ENCODE measurements around the gene IGF2BP2. TPM values are rescaled to one million over a fixed set of nuclear protein-coding genes. Genes with fewer than 3 reads are reported as not detected.
"Not testable (repeated sequence)": the region's sequence is repeated elsewhere in the genome, so short reads cannot be mapped to it uniquely, and the experiment has no call there.

The IGF2BP2 gene
- total RNA-seq, 2 donors from 2014 or later, result 4.1 to 4.2 TPM

DNA sequence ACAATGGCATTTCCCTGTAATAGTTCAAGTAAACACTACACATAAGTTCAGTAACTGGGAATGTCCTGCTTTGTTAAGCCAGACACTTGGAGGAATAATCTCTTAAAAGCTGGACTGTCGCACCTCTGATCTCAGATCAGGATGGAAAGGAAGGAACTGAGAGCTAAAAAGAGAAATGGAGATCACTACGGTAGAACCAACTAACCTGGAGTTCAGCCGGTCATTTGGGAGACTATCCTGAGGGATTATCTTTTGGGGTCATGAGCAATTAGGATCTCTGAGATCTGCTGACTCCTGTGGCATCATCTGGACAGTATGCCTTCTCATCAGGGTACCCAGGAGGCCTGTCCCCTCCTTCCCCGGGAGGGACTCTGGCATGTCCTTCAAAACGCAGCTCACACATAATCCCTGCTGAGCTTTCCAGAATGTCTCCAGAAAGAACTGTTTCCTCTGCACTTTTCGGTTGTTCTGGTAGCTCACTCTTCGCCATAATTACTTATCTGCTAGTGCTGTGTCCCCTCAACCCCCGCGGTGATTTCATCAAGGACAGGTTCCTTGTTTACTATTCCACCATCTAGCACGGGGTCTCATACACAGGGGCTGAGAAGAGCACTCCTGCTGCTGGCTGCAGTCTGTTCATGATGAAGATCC is 123.1 kb downstream of the IGF2BP2 start:
- intact Hi-C loops (cut with DNase I), result no loop called here
- no peak for DNase-seq (ENCODE audit: low spot score)

DNA sequence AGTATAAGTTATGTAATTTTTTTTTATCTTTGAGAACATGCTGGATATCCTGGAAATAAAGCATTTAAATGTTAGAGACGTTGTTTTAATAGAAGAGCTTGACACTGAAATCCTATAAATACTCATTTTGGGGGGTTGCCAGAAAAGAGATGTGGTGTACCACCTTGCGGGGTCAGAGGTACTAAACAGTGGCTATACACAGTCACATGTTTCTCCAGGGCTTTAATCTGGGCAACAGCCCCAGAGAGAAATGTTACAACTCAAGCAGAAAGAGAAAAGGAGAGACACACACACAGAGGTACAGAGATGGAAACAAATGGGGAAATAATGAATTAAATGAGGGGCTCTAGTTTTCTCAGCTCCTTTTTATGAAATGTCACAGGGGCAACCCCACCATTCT is 124.9 kb downstream of the IGF2BP2 start:
- intact Hi-C loops (cut with DNase I), result no loop called here
- DNase-seq (ENCODE audit: low spot score), result no peak

DNA sequence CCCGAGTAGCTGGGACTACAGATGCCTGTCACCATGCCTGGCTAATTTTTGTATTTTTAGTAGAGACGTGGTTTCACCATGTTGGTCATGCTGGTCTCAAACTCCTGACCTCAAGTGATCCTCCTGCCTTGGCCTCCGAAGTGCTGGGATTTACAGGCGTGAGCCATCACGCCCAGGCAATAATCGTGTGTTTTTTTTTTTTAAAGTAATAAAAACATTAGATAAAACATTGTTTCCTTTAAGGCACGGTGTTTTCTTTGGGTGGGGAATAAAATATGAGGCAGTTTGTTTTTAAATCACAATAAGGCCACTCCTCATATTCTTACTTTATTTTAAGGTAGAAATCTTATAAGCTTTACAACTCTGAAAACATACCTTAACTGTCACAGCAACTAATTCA is 127.6 kb downstream of the IGF2BP2 start:
- DNase-seq (ENCODE audit: low spot score); intact Hi-C loops (cut with DNase I): not testable (repeated sequence)

DNA sequence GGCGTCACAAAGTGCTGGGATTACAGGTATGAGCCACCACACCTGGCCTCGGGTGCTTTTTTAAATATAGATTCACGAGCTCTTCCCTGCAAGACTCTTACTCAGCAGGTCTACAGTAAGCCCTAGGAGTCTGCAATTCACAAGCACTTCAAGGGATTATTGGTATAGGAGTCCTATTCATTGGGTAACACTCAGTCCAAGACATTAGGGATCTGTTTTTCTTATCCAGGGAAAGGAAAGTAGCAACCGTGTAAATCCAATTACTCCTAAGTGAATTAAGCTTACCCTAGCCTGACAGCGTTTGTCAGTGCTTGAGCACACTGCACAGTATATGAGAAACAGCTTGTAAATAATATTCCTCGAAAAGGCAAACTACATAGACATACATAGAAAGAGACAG is 128.8 kb downstream of the IGF2BP2 start:
- intact Hi-C loops (cut with DNase I), result no loop called here
- DNase-seq (ENCODE audit: low spot score), result no peak

DNA sequence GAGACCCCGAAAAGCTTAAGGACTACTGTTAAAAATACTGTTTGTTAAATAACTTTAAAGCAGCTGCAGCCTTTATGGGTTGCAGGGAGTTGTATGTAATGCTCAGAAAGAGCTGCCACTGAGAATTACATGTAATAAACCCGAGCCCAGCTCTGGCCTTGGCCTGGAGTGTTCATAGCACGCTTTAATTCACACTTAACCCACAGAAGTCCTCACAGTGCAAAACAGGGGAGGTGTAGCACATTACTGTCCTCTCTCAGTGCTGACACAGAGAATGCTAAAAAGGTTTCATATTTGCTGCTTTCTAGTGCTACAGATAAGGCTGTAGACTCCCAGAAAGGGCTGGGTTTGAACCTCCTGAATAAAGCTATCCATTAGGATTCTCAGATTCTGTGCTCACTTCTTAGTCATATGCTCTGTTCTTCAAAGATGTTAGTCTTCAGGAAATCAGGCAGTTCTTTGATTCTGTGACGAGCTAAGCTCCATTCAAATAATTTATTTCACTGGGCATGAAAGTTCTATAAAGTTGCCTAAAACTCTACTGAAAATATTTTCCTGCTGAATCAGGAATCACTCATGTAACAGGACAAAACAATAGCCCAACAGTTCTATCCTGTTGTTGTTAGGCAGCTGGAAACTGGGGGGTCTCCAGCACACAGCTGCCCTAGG is 130.7 kb downstream of the IGF2BP2 start:
- no peak for DNase-seq (ENCODE audit: low spot score)
- intact Hi-C loops (cut with DNase I), result no loop called here

DNA sequence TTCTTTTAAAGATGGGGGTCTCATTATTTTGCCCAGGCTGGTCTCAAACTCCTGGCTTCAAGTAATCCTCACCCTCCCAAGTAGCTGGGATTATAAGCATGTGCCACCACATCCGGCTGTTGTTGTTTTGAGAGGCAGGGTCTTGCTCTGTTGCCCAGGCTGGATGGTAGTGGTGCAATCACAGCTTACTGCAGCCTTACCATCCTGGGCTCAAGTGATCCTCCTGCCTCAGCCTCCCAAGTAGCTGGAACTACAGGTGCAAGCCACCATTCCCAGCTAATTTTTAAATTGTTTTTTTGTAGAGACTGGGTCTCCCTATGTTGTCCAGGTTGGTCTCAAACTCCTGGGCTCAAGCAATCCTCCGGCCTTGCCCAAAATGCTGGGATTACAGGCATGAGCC is 133.2 kb downstream of the IGF2BP2 start:
- intact Hi-C loops (cut with DNase I), result no loop called here
- no peak for DNase-seq (ENCODE audit: low spot score)

DNA sequence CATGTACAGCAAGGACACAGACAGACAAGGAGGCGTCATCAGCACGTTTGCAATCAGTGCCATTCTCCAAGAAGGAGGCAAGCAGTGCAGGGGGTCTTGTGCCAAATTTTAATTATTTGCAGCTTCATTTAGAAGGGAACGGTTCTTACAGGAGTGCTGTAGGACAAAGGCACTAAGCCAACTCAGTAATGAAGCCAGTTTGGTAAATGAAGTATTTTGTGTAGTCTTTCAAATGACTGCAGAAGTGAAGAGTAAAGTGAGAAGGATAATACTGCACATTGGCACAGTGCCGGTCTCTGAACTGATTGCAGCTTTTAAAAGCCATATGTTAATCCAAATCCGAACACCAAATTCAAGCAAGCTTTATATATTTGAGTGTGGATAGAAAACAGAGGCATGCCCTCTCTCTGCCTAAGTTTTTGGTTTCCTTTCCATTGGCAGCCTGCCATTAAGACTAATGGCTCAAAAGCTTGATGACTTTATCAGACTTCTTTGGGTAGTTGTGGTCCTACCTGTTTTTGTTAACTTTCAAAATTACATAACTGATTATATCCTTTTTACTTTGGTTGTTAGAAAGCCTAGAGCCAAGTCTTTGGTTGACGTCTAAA is 137.5 kb downstream of the IGF2BP2 start:
- DNase-seq (ENCODE audit: low spot score), result no peak
- intact Hi-C loops (cut with DNase I), result no loop called here

DNA sequence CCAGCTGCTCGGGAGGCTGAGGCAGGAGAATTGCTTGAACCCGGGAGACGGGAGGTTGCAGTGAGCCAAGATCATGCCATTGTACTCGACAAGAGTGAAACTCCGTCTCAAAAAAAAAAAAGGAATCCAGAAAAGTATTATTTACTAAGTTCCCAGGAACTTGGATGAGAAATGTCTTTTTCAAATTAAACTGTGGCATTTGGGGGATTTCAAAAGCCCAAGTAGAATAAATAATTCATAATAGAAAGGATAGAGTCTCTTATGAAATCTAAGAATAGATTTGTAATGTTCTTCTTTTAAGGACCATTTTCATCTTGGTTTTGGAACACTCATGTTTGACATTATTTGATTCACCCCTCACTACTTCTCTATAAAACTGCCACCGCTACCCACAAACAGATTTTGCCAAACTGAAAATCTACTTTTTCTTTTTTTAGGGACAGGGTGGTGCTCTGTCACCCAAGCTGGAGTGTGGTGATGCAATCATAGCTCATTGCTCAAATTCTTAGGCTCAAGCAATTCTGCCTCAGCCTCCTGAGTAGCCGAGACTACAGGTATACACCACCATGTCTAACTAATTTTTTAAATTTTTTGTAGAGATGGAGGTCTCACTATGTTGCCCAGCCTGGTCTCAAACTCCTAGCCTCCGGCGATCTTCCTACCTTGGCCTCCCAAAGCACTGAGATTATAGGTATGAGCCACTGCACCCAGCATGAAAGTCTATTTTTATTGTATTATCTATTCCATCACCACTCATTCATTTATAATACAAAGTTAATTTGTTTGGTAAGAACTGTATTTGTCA is 139.4 kb downstream of the IGF2BP2 start:
- DNase-seq (ENCODE audit: low spot score), result no peak
- intact Hi-C loops (cut with DNase I), result no loop called here

DNA sequence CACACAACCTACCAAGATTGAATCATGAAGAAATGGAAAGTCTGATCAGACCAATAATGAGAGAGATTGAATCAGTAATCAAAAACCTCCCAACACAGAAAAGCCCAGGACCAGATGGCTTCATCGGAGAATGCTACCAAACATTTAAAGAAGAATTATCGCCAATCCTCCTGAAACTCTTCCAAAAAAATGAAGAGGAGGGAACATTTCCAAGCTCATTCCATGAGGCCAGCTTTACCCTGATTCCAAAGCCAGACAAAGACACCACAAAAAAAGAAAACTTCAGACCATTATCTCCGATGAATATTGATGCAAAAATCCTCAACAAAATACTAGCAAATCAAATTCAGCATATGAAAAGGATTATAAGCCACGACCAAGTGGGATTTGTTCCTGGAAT is 144.6 kb downstream of the IGF2BP2 start:
- DNase-seq (ENCODE audit: low spot score), result no peak
- intact Hi-C loops (cut with DNase I), result no loop called here

DNA sequence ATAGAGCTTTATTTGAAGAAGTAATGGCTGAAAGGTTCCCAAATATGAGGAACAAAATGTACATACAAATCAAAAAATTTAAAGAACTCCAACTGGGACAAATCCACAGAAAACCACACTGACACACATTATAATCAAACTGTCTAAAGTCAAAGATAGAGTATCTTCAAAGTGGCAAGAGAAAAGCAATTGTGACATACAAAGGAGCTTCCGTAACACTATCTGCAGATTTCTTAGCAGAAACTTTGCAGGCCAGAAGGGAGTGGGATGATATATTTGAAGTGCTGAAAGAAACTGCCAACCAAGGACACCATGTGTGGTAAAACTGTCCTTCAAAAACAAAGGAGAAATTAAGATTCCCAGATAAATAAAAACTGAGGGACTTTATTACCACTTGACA is 146.8 kb downstream of the IGF2BP2 start:
- DNase-seq (ENCODE audit: low spot score), result no peak
- intact Hi-C loops (cut with DNase I), result no loop called here

DNA sequence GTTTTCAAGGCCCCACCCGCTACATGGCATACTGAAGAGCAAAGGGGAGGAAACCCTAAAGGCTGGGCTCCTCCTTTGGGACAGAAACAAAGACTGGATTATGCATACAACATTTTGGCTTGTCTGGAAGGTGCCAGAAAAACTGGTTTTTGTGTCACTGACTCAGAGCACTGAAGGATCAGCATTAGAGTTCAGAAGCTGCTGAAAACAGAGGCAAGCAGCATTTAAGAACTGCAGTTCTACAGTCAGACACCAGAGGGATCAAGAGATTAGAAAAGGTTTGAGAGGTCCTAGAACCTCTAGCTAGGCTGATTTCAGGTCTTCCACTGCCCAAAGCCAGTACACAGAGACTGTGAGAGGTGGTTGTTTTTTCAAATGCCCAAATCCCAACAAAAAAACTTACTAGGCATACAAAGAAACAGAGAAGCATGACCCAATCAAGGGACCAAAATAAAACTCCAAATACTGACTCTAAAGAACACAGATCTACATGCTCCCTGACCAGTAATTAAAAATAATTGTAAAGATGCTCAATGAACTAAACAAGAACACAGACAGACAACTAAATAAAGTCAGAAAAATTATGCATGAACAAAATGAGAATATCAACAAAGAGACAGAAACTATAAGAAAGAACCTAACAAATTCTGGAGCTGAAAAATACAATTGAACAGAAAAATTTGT is 147.6 kb downstream of the IGF2BP2 start:
- DNase-seq (ENCODE audit: low spot score), result no peak
- intact Hi-C loops (cut with DNase I), result no loop called here

DNA sequence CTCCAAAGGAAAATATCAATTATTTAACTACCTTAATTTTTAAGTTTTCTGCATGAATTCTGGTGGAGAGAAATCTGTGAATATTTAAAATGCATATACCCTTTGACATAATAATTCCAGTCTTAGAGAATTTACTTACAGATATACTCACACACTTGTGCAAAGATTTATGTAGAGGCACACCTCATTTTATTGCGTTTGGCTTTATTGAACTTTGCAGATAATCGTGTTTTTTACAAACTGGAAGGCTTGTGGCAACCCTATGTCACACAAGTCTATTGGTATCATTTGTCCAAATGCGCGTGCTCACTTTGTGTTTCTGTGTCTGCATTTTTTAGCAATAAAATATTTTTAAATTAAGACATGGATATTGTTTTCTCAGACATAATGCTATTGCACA is 157.3 kb downstream of the IGF2BP2 start:
- DNase-seq (ENCODE audit: low spot score), result no peak
- intact Hi-C loops (cut with DNase I), result loop anchor here (10.0 kb wide), 2 partner anchors 97 to 107 kb away; no protein-coding TSS in a partner anchor

DNA sequence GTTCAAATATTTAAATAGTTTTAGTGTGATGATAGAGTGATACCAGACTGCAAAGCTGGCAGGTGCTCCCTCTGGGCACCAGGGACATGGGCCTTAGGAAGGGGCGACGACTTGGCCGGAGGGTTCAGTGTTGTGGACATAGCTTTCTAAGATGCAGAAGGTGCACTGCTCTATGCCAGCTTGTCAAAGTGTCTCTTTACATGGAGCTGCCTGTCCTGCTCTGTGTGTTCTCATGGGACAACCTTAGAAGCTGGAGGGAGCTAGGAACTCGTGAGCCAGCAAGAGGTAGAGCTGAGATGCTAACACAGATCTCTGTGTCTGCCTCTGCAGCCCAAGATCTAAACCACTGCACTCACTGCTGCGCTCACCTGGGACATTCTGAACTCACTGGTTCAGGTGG is 160.9 kb downstream of the IGF2BP2 start:
- intact Hi-C loops (cut with DNase I), result loop anchor here (10.0 kb wide), 2 partner anchors 101 to 111 kb away; no protein-coding TSS in a partner anchor
- DNase-seq (ENCODE audit: low spot score), result no peak

DNA sequence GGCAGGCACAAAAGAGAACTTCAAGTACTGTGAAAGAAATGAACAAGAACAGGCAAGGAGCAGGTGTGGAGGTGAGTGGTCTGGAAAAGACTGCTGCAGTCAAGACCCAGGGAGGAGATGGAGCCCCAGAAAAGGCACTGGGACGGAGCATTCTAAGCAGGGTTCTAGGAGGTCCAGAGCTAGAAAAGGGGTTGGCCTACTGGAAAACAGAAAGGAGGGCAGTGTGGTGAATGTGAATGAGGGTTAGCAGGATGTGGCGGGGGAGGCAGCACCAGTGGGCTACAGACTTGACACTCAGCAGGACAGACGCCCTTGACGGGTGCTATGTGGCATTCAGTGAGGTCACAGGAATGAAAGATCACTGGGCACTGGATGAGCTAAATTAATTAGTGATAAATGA is 163.1 kb downstream of the IGF2BP2 start:
- DNase-seq (ENCODE audit: low spot score), result no peak
- intact Hi-C loops (cut with DNase I), result loop anchor here (10.0 kb wide), 2 partner anchors 103 to 113 kb away; no protein-coding TSS in a partner anchor

DNA sequence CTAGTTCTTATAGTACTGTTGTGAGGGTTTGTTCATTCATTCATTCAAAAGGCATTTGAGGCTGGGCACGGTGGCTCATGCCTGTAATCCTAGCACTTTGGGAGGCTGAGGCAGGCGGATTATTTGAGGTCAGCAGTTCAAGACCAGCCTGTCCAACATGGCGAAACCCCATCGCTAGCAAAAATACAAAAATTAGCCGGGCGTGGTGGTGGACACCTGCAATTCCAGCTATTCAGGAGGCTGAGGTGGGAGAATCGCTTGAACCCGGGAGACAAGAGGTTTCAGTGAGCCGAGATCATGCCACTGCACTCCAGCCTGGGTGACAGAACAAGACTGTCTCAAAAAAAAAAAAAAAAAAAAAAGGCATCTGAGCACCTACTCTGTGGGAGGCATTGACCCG is 163.5 kb downstream of the IGF2BP2 start:
- intact Hi-C loops (cut with DNase I), result loop anchor here (10.0 kb wide), 2 partner anchors 104 to 114 kb away; no protein-coding TSS in a partner anchor
- not testable (repeated sequence) for DNase-seq (ENCODE audit: low spot score)

DNA sequence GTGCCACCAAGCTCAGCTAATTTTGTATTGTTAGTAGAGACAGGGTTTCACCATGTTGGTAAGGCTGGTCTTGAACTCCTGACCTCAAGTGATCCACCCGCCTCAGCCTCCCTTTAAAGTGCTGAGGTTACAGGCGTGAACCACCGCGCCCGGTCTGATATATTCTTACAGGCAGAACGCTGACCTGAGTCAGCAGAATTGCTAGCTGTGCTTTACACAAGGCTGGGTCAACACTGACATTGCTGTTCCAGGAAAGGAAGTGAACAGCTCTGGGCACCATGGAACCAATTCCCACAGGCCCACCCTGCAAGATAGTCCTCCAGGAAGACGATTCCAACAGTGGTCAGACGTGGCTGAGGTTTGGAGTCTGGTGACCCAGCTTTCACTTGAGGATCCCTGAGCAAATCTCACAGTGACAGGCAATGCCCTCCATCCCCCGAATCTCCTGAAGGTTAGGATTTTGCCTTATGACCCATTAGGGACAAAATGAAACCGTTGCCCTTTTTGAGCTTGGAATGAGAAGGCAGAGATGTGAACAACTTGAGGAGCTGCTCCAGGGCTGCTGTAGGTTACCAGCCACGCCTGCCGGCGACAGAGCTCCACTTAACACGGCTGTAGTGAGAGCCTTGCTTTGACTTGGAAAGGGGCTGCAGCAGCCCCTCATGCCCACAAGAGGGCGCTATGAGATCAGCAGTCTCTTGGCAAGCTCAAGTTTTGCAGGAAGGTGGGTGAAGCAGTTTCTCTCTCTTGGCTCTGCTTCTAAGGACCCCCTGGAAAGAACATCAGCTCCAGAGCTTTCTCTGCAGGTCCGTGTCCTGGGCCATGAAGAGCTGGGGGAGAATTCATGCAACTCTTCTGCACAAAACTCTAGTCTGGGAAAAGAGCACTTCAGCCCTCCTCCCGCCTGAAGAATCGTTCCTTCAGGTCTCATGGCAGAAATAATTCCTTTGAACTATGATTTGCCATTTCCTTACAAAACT is 164.6 kb downstream of the IGF2BP2 start:
- DNase-seq (ENCODE audit: low spot score), result peak; percentile 93
- intact Hi-C loops (cut with DNase I), result loop anchor here (10.0 kb wide), 2 partner anchors 105 to 115 kb away; no protein-coding TSS in a partner anchor

DNA sequence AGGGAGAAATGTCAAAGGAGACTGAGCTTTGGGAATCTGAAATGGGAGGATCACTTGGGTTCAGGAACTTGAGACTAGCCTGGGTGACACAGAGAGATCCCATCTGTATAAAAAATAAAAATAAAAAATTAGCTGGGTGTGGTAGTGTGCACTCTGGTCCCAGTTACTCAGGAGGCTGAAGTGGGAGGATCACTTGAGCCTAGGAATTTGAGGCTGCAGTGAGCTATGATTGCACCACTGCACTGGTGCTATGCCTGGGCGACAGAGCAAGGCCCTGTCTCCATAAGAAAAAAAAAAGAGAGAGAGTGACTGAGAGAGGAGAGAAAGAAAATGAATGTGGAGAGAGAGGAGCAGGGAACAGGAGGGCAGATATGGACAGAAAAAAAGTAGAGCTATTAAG is 165.9 kb downstream of the IGF2BP2 start:
- intact Hi-C loops (cut with DNase I), result no loop called here
- DNase-seq (ENCODE audit: low spot score), result no peak

DNA sequence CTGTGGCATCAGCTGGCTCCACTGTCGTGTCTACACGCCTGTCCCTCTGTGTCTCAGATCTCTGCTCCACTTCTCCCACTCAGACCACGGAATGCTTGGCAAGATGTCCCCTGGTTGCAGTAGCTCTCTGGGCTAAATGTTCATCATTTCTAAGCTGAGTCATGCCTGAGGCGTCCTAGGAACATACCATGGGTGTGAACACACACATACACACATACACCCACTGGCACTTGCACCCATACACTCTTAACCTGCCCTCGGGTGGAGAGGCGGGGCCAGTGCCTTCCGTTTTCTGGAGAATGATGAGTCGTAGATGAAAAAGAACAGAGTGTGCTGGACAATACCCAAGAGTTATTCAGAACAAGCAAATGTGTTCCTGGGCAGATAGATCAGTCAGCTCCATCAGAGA is 166.3 kb downstream of the IGF2BP2 start:
- intact Hi-C loops (cut with DNase I), result no loop called here
- DNase-seq (ENCODE audit: low spot score), result peak; percentile 94
